Transverse colon (tissue), 3 donors: ENCODE data around the gene IL17RD.

Source experiments
- CTCF ChIP-seq, 5 experiments: fragments of 200-600 bp in 3 of 5; fragments of 450-650 bp in 2 of 5; sonication (generic) in 3 of 5; IDR thresholded peaks; 1 replicate in 2 of 5; 2 replicates in 3 of 5; pipeline ENCODE4 v1.5.1; 2016 to 2017; ENCODE audit warnings: antibody characterized with exemption in 5 of 5, inconsistent platforms in 3 of 5, mild to moderate bottlenecking in 2 of 5, moderate library complexity in 1 of 5
- EP300 ChIP-seq: sonication (generic); formaldehyde crosslinking; IDR thresholded peaks from one replicate; pipeline ENCODE4 v1.6.1; 2017; ENCODE audit warnings: antibody characterized with exemption, low read depth
- POLR2A ChIP-seq: fragments of 450-650 bp; IDR thresholded peaks from one replicate; pipeline ENCODE4 v1.6.1; 2016; ENCODE audit warnings: antibody characterized with exemption, mild to moderate bottlenecking, moderate library complexity

GRCh38 chr3:57147071-57147470 lies 18.1 kb downstream of the IL17RD start:
- no peak for TF ChIP-seq POLR2A
- TF ChIP-seq CTCF (IDR thresholded peaks at IDR 0.05): no peak
- TF ChIP-seq EP300: no peak
